Measurements from ENCODE around the gene INAFM1.

- TF ChIP-seq CTCF (IDR thresholded peaks at IDR 0.05), result no peak
- TF ChIP-seq POLR2A (IDR thresholded peaks at IDR 0.05), result no peak
These were observed 47.4 kb downstream of the INAFM1 start for GRCh38 chr19:47322058-47322457.

All from Peyer's patch (tissue), 4 donors.